HG03439 (cell line): ENCODE measurements around the gene TMED7.
A peak's percentile ranks its signal among the peaks of the same experiment; 100 is the strongest.
"Not testable (repeated sequence)": the region's sequence is repeated elsewhere in the genome, so short reads cannot be mapped to it uniquely, and the experiment has no call there.

Source experiments
- ATAC-seq: cut with Tn5 transposase; IDR thresholded peaks from one replicate; pipeline ENCODE4 v1.9.1; 2021; ENCODE audit warnings: mild to moderate bottlenecking, moderate library complexity; ENCODE audit not compliant: unreplicated experiment

The TMED7 gene

DNA sequence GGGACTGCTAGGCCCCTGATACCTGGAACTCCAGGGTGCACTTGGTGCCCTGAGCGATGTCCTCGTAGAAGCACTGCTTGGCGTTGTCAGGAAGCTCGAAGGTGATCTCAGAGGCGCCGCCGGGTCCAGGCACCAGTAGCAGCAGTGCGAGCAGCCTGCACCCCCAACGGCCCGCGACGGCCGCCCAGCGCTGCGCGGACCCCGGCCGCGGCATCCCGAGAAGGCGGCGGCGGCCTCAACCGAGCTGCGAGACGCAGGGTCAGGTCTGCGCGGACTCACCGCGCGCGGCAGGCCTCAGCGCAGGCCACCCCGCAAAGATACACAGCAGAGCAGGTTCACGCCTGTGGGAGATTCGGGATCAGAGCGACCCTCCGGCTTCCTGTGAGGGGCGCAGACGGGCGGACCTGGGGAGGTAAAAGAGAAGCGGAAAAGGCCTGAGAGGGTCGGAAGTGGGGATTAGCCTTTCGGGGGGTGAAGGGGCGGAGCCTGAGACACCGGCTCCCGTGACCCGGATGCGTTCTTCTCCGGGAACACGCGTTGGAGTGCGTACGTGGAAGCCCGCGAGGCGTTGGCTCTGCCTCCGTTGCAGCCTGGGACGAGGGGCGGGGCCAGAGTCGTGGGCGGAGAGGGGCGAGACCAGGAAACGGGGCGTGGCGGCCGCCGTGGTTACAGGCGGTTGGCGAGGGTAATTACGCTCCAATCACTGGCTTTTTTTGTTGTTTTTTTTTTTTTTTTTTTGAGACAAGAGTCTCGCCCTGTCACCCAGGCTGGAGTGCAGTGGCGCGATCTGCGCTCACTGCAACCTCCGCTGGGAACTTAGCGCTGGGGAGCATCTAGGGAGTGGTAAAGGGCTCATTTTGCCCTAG, at the start of gene TMED7:
TMED7 (minus strand) TSS at position 458 of the 866 bp plus-strand sequence; CDS start at position 214, 244 bp downstream.
- peak; percentile 89 for ATAC-seq

DNA sequence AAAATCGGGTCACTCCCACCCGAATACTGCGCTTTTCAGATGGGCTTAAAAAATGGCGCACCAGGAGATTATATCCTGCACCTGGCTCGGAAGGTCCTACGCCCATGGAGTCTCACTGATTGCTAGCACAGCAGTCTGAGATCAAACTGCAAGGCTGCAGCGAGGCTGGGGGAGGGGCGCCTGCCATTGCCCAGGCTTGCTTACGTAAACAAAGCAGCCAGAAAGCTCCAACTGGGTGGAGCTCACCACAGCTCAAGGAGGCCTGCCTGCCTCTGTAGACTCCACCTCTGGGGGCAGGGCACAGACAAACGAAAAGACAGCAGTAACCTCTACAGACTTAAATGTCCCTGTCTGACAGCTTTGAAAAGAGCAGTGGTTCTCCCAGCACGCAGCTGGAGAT, 48.9 kb upstream of the TMED7 start:
- ATAC-seq = not testable (repeated sequence)

DNA sequence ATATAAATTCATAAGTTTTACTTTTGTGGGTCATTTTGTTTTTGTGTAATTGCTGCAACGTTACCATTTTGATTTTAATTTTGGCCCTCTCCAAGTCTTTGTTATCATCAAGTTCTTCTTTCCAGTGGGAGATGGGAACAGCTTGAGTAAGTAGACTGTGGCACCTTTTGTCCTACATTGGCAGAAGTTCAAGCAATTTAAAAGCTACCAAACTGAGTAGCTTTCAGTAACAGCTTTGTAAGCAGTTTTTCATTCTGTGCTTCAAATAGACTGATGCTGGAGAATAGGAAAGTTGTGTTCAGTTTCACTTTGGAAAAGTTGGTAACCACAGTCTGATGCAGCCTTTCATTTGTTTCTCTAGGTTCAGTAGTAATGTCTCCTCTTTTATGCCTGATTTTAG, 47.8 kb upstream of the TMED7 start:
- ATAC-seq = no peak

DNA sequence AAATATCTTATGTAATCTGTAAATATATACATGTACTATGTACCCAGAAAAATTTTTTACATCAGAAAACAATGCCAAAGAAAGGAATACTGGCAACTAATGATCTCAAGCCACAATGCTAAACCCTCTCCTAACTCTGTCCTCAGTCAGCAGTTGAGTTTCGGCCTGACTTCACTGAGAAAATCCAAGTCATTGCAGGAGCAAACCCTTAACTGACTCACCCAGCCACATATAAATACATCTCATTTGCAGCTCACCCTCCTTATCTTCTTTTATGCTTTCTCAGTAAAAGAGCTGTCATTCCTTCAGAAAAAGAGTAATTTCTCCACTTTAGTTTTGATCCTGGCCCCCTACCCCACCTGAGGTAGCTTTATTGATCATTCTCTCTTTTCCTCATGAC, 46.1 kb upstream of the TMED7 start:
- no peak for ATAC-seq

- ATAC-seq = no peak
Measured at GRCh38 chr5:115666023-115666422, 40.2 kb upstream of the TMED7 start.

DNA sequence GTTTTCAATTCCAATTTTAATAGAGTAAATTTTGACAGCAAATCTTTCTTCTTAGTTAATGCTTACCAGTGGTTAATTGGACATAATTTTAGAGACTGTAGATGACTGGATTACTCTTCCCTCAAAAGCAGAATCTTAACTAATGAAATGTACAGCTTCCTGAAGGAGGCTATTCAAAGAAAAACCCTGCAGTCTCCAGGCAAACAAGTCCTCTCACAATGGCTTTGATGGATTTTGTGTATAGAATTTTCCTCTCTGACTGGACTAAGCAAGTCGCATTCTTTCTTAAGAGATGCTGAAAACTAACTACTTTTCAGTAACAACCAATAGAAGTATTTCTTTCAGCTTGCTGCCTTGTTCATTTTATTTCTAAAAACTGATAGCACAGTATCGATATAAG, 35.7 kb upstream of the TMED7 start:
- ATAC-seq = no peak

GRCh38 chr5:115661101-115661500, 35.3 kb upstream of the TMED7 start:
- ATAC-seq = no peak

DNA sequence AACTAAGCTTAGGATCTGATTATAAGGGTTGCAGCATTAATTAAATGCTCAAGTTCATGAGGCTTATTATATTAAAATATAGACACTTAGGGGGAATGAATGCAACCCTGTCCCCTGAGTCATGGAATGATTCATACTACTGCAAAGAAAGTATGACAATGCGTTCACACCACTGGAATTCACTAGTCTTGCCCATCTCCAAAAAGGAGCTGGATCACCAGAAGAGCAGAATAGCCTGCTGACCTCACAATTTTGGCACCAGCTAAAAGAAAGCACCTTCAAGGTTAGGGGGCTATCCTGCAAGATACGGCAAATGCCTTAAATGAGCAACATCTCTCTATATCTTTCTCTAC, 32.0 kb upstream of the TMED7 start:
- no peak for ATAC-seq

DNA sequence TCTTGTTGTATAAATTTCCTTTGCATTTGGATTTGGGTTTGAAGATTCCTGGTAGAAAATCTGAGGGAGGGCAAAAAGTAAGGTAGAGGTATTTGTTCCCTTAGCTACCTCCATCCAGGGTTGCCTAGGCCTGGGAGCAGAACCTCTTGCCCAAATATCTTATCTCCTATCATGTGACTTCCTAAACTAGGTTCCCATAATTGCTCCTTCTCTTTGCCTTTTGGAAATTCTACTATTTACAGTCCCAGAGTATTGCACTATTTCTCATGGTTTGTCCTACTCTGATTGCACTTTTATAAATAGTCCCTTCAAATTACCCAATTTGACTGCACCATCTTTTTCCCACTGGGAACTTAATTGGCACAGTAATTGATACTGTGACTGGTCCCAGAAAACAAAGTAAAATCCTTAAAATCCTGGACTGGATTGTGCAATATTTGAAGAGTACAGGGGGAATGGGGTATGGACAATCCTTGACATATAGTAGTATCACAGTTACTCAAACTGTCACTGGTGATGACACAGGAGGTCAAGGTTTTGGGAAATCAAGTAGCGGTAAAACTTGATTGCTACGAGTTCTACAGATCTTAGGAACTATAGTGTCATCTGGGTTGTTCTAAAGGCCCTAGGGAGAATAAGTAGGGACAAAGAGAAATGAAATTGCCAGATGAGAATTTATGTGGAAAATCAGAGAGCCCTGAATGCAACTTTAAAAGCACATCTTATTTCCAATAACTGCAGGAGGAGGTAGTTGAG, 31.5 kb upstream of the TMED7 start:
- no peak for ATAC-seq

DNA sequence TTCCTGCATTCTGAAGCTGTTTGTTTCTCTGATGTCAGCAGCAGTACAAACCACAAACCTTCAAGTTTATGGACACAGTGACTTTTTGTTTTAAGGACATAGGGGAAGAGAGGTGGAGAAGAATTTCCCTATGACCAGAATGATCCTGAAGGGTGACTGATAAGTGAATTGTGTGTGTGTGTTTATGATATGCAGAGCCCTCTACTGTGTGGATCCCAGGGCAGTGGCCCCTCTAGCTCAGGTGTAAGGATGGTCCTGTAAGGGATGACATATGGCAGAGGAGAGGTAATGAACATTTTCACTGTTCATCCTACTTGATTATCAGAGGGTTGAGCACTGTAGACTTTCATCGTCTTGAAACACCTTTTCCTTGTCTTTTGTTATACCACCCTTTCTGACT, 30.6 kb upstream of the TMED7 start:
- ATAC-seq = no peak

- ATAC-seq = no peak
Measured at GRCh38 chr5:115655994-115656393, 30.2 kb upstream of the TMED7 start.

DNA sequence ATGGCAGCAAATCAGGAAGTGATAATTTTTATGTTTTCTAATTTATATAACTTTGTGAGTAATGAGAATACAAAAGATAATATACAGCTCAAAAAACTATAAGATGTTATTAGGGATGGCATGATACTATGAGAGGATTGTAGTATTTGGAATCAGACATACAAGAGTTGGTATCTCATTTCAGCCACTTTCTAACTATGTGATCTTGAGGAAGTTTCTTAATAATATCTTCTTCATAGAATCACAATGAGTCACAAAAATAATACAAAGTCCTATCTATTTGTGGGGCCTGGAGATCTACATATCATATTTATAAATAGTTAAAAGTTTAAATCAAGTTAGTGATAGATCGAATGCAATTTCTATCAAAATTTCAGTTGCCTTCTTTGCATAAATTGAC, 23.7 kb upstream of the TMED7 start:
- ATAC-seq = no peak

DNA sequence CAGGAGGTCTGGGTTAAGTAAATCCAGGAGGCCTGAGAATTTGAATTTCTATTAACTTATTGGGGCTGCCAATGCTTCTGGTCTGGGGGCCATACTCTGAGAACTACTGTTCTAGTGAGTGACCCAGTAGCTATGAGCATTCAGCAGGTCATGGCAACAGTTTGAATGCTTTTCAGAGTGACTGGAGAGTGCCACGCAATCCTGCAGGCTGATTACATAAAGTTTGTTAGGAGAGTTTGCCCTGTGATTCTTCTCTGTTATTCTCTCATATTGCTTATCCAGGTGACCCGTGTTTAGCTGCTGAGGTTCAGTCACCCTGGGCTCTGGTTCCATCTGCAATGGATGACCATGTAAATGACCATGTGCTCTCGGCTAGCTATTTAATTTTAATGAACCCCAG, 22.2 kb upstream of the TMED7 start:
- no peak for ATAC-seq

DNA sequence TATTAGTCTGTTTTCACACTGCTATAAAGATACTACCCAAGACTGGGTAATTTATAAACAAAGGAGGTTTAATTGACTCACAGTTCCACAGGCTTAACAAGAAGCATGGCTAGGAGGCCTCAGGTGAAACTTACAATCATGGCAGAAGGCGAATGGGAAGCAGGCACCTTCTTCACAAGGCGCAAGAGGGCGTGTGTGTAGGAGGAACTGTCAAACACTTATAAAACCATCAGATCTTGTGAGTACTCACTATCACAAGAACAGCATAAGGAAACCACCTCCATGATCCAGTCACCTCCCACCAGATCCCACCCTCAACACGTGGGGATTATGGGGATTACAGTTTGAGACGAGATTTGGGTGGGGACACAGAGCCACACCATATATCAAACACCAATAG, 19.6 kb upstream of the TMED7 start:
- not testable (repeated sequence) for ATAC-seq

DNA sequence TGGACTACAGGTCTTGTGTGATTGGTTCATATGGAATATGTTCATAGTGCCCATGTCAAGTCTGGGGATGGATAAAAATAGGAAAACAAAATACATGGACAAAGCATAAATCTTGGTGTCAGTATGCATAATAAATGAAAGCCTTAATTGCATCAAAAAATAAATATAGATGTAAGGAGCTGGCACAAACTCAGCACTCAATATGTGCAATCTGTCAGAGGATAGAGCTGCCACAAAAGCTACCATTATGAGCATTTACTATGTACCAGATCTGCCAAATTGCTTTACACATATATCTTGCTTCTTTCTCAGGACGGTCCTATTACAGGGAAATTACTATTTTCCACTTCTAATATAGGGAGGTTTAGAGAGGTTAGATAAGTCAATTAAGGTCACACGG, 18.2 kb upstream of the TMED7 start:
- no peak for ATAC-seq

- ATAC-seq = no peak
Measured at GRCh38 chr5:115641948-115642347, 16.1 kb upstream of the TMED7 start.

- no peak for ATAC-seq
Measured at GRCh38 chr5:115640274-115640673, 14.4 kb upstream of the TMED7 start.

DNA sequence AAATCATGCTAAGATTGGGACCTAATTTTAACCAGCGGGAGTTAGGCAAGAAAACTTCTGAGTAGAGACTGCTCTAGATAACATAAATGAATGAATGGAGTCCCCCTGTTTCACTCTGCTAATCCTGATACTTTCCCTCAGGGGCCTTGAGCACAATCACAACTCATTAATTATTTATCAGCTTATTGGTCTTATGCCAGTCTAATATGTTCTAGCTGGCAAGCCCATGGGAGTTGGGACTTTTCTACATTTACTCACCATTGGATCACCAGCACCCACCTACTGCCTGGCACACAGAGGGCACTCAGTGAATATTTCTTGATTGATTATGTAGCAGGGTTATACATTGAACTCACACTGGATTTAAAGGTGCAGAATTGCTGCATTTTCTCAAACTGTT, 13.5 kb upstream of the TMED7 start:
- no peak for ATAC-seq

DNA sequence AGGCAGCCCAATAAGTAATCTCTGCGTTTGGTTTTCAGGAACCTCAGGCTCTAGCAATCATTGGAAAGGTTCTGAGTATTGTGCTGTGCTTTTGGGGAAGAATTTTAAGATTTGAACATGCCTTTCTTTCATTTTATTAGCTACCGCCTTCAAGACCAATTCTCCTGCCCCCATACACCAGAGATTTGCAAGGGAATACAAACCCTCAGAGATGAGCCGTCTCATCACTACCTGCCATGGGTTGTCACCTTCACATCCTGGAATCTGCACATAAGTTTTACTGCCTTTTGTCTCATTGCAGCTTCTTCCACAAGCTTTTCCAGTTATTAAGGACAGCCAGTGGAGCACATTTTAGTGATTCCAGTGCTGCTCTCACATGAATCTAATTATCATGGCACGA, 11.7 kb upstream of the TMED7 start:
- no peak for ATAC-seq

GRCh38 chr5:115636008-115636407, 10.2 kb upstream of the TMED7 start:
- ATAC-seq = no peak

DNA sequence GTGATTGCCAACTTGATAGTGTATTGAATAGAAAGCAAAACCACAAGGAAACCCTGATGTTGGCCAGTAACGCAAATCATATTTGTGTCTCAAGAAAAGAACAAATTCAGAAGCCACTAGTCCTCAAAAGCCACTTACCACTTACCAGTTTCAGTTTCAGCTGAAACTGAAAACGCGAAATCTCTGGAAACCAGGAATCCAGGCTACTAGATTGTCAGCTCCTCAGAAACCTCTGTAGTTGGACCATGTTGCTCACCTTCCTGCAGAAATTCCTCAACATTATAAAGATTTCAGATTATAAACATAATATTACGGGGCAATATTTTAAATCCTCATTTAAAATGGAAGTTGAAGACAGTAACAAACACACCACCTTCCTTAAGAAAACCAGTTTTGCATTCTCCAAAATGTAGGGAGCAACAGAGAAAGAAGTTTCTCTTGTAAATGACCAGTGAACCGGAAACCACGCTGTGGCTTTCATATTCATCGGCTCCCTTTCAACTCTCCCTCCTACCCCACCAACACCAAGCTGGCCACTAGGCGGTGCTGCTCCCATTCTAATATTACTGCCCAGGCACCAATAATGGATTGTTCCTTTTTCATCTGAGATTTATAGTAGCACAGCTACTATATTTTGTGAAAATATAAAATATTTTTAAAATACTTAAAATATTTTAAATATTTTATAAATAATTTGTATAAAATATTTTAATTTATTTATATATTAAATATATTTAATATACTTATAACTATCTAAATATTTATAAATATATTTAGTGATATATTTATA, 8.7 kb upstream of the TMED7 start:
- peak; percentile 66 for ATAC-seq

- ATAC-seq = no peak
Measured at GRCh38 chr5:115629903-115630302, 4.1 kb upstream of the TMED7 start.
